OCI-LY3 (cell line): ENCODE data around the gene TNK2.

Source experiments
- H2AFZ ChIP-seq: fragments of 200-600, 300-600 bp; shearing (Covaris generic); 2 replicates; pipeline ENCODE4 v1.6.0; 2014; ENCODE audit warnings: antibody characterized with exemption, low read depth, low read length
- H3K27ac ChIP-seq: fragments of 200-600, 300-600 bp; sonication (generic); 2 replicates; pipeline ENCODE4 v1.5.1; 2014; ENCODE audit warnings: mild to moderate bottlenecking, low read length, moderate library complexity, mixed read lengths
- H3K27me3 ChIP-seq: fragments of 200-600, 300-600 bp; sonication (generic); 2 replicates; pipeline ENCODE4 v1.6.1; 2014; ENCODE audit warnings: low read depth, low read length, mixed read lengths
- H3K36me3 ChIP-seq: fragments of 200-600, 300-600 bp; sonication (generic); replicated peaks from 2 replicates; pipeline ENCODE3; 2014; ENCODE audit warnings: low read depth, low read length, mixed read lengths
- H3K4me1 ChIP-seq: fragments of 300-600, 200-600 bp; sonication (generic); 2 replicates; pipeline ENCODE4 v1.6.1; 2014; ENCODE audit warnings: low read length, mixed read lengths
- H3K4me2 ChIP-seq: fragments of 200-600, 300-600 bp; sonication (generic); 2 replicates; pipeline ENCODE4 v1.6.1; 2014; ENCODE audit warnings: low read length, mixed read lengths
- H3K4me3 ChIP-seq: fragments of 300-600, 200-600 bp; sonication (generic); 2 replicates; pipeline ENCODE4 v1.5.1; 2014; ENCODE audit warnings: antibody characterized with exemption, mild to moderate bottlenecking, low read length, moderate library complexity
- H3K79me2 ChIP-seq: fragments of 300-600, 200-600 bp; shearing (Covaris generic); 2 replicates; pipeline ENCODE4 v1.6.1; 2014; ENCODE audit warnings: mild to moderate bottlenecking, low read length, mixed read lengths
- H3K9ac ChIP-seq: fragments of 300-600, 200-600 bp; shearing (Covaris generic); 2 replicates; pipeline ENCODE4 v1.6.0; 2014; ENCODE audit warnings: mild to moderate bottlenecking, low read length, moderate library complexity
- H3K9me3 ChIP-seq: fragments of 200-600, 300-600 bp; shearing (Covaris generic); 2 replicates; pipeline ENCODE4 v1.6.1; 2014; ENCODE audit warnings: low read length, mixed read lengths; ENCODE audit not compliant: insufficient read depth
- H4K20me1 ChIP-seq: fragments of 200-600, 300-600 bp; sonication (generic); 2 replicates; pipeline ENCODE4 v1.6.1; 2016; ENCODE audit warnings: low read length, mixed read lengths; ENCODE audit not compliant: insufficient read depth
- EZH2phosphoT487 ChIP-seq: fragments of 200-600 bp; shearing (Covaris generic); IDR thresholded peaks from 2 replicates; pipeline ENCODE4 v1.6.1; 2018; ENCODE audit warnings: antibody characterized with exemption, mixed run types, low read depth
- TF ChIP-seq, protein P1 (sequence below): fragments of 200-600, 300-600 bp; sonication (generic); IDR thresholded peaks from 2 replicates; pipeline ENCODE4 v1.5.1; 2014; ENCODE audit warnings: antibody characterized with exemption, low read length, low read depth

Gene TNK2

DNA sequence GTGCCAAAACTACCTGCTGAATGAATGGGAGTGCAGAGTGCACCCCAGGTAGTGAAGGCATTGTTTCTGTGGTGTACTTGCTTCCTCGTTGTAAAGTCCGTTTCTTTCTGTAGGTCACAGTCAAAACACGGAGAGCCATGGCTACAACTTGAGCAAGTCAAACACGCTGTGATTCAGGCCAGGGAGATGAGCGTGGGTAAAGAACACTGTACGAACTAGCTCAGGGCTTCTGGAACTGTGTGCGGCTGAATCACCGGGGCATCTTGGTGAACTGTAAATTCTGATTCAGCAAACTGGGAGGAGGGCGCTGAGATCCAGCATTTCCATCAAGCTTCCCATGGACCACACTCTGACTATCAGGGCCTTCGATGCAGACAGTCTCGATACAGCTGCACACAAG, 5.0 kb upstream of the TNK2 start:
- Histone ChIP-seq H3K27ac (no peak overlapping the region), H3K4me2 (no peak overlapping the region), H3K9ac (no peak overlapping the region), H3K4me1 (peaks cover 11% of the 10 kb centered on the region), H3K9me3 (no peaks in the 10 kb centered on the region), H3K27me3 (peaks cover 14% of the 10 kb centered on the region), H3K79me2 (peaks cover 6% of the 10 kb centered on the region; the same call in 1 of the 2 replicates), H2AFZ (no peak overlapping the region), H4K20me1 (no peaks in the 10 kb centered on the region), H3K4me3 (no peak overlapping the region), H3K36me3 (no peaks in the 10 kb centered on the region)
- TF ChIP-seq, protein P1, sequence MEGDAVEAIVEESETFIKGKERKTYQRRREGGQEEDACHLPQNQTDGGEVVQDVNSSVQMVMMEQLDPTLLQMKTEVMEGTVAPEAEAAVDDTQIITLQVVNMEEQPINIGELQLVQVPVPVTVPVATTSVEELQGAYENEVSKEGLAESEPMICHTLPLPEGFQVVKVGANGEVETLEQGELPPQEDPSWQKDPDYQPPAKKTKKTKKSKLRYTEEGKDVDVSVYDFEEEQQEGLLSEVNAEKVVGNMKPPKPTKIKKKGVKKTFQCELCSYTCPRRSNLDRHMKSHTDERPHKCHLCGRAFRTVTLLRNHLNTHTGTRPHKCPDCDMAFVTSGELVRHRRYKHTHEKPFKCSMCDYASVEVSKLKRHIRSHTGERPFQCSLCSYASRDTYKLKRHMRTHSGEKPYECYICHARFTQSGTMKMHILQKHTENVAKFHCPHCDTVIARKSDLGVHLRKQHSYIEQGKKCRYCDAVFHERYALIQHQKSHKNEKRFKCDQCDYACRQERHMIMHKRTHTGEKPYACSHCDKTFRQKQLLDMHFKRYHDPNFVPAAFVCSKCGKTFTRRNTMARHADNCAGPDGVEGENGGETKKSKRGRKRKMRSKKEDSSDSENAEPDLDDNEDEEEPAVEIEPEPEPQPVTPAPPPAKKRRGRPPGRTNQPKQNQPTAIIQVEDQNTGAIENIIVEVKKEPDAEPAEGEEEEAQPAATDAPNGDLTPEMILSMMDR: no peak
- no peak for TF ChIP-seq EZH2phosphoT487

DNA sequence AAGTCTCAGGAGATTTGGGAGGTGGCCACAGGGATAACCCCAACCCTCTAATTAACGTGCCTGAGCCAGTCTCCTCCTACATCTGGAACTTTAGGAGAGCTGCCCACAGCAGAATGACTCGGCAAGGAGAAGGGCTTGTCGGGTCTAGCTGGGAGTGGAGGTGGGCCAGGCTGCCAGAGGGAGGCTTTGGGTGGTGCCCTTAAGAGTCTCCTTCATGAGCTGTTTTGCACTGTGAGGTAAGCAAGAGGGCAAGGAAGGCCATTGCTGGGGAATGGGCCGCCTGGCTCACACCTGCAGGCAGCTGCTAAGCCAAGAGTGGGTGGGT, 3.6 kb upstream of the TNK2 start:
- Histone ChIP-seq H4K20me1 (no peaks in the 10 kb centered on the region), H3K4me2 (no peak overlapping the region), H3K4me1 (peaks cover 23% of the 10 kb centered on the region), H3K9ac (no peak overlapping the region), H3K36me3 (no peaks in the 10 kb centered on the region), H3K27me3 (peaks cover 9% of the 10 kb centered on the region), H3K79me2 (peaks cover 21% of the 10 kb centered on the region), H3K9me3 (no peaks in the 10 kb centered on the region), H2AFZ (no peak overlapping the region), H3K4me3 (no peak overlapping the region), H3K27ac (no peak overlapping the region)
- no peak for TF ChIP-seq EZH2phosphoT487
- TF ChIP-seq, protein P1: no peak

DNA sequence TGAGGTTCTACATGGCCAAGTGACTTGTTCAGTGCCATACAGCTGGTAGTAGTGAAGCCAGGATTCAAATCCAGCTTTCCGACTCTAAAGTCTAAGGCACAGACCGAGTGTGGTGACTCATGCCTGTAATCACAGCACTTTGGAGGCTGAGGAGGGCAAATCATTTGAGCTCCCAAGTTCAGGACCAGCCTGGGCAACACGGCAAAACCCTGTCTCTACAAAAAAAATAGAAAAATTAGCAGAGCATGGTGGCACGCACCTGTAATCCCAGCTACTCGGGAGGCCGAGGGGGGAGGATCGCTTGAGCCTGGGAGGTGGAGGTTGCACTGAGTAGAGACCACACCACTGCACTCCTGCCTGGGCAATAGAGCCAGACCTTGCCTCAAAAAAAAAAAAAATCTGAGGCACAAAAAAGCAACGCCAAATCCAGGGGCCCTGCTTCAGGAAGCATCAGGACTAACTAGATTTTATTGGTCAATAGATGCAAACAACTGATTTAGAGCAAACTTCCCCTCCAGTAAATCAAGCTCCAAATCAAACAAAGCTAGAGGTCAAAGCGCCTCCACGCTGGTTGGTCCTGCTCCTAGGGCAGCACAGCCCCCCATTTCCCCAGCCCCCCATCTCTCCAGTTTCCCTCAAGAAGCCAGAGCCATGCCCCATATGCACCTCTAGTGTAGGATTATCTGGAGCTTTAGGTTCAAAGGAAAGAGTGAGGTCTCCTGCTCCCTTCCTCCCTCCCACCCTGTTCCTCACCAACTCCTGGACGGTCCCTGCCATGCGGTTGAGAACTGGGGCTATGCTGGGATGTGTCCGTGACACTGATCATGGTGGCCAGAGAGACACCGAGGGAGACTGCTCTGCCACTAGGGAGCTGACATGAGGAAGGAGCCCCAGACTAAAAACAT, 2.9 kb upstream of the TNK2 start:
- H3K9ac ChIP-seq: no peak overlapping the region
- H3K27ac ChIP-seq: no peak overlapping the region

DNA sequence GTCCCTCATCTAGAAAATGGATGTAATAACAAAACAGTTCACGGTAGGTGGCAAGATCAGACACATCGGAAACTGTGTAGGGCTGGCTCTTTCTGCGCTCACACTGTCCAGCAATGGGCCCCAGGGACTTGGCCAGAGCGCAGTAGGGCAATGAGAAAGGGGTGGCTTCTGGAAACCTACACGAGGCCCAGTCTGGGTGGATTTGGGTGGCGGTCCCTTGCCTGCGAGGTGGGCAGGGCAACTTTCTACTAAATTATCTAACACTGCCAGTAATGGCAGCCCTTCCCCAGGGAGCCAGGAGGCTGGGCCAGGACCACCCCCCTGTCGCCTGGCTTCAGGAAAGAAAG, 2.1 kb upstream of the TNK2 start:
- no peak overlapping the region for H3K27ac ChIP-seq

More for the DNA sequence above, 2.9 kb upstream of the TNK2 start:
- no peak for TF ChIP-seq EZH2phosphoT487
- TF ChIP-seq, protein P1: no peak
- Histone ChIP-seq H3K36me3 (no peaks in the 10 kb centered on the region), H3K4me1 (peaks cover 28% of the 10 kb centered on the region), H3K4me3 (no peak overlapping the region), H2AFZ (no peak overlapping the region), H3K4me2 (no peak overlapping the region), H3K9me3 (no peaks in the 10 kb centered on the region), H3K27me3 (peaks cover 3% of the 10 kb centered on the region), H4K20me1 (0 out of 2 replicates have a peak, but pooled peaks cover 2% of the 10 kb centered on the region), H3K79me2 (peaks cover 27% of the 10 kb centered on the region)

More for the DNA sequence above, 2.1 kb upstream of the TNK2 start:
- TF ChIP-seq, protein P1: no peak
- TF ChIP-seq EZH2phosphoT487: no peak
- H3K4me3 ChIP-seq: peak overlapping the region; percentile 78; the same call in 1 of the 2 replicates
- H3K79me2 ChIP-seq: peaks cover 35% of the 10 kb centered on the region
- H3K9me3 ChIP-seq: no peaks in the 10 kb centered on the region
- 0 out of 2 replicates have a peak, but pooled peaks cover 3% of the 10 kb centered on the region for H4K20me1 ChIP-seq
- no peak overlapping the region for H2AFZ ChIP-seq
- peak overlapping the region; percentile 89 for H3K4me2 ChIP-seq
- no peaks in the 10 kb centered on the region for H3K27me3 ChIP-seq
- no peak overlapping the region for H3K9ac ChIP-seq
- H3K4me1 ChIP-seq: peaks cover 37% of the 10 kb centered on the region
- peaks cover 6% of the 10 kb centered on the region for H3K36me3 ChIP-seq
